GM10266 (cell line): ENCODE results near the gene ZNF200.
"Not testable (repeated sequence)": the region's sequence is repeated elsewhere in the genome, so short reads cannot be mapped to it uniquely, and the experiment has no call there.

Experiments
- DNase-seq: peaks from one replicate; pipeline ENCODE4 v3.0.0; 2012; ENCODE audit errors: extremely low spot score
- TF ChIP-seq, protein P1 (sequence below): IDR thresholded peaks from 2 replicates; pipeline ENCODE4 v1.5.1; 2012; ENCODE audit warnings: mild to moderate bottlenecking, low read depth; ENCODE audit not compliant: control insufficient read depth, insufficient read depth; ENCODE audit errors: missing control alignments

Gene ZNF200

DNA sequence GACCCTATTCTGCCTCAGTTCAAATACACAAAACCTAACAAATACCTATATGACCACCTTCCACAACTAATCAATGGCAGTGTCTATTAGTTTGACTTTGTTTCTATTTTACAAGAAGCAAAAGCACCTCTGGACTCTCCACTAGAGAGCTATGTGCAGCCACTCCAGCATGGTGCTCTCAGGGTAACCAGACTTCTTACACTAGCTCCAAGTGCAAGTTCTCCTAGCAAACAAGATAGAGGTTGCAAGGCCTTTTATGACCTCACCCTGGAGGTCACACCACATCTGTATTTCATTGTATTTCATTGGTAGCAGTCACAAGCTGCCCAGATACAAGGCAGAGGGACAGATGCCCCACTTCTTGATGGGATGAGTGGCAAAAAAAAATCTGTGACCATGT, 40.0 kb upstream of the ZNF200 start:
- TF ChIP-seq, protein P1, sequence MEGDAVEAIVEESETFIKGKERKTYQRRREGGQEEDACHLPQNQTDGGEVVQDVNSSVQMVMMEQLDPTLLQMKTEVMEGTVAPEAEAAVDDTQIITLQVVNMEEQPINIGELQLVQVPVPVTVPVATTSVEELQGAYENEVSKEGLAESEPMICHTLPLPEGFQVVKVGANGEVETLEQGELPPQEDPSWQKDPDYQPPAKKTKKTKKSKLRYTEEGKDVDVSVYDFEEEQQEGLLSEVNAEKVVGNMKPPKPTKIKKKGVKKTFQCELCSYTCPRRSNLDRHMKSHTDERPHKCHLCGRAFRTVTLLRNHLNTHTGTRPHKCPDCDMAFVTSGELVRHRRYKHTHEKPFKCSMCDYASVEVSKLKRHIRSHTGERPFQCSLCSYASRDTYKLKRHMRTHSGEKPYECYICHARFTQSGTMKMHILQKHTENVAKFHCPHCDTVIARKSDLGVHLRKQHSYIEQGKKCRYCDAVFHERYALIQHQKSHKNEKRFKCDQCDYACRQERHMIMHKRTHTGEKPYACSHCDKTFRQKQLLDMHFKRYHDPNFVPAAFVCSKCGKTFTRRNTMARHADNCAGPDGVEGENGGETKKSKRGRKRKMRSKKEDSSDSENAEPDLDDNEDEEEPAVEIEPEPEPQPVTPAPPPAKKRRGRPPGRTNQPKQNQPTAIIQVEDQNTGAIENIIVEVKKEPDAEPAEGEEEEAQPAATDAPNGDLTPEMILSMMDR: no peak
- no peak for DNase-seq

DNA sequence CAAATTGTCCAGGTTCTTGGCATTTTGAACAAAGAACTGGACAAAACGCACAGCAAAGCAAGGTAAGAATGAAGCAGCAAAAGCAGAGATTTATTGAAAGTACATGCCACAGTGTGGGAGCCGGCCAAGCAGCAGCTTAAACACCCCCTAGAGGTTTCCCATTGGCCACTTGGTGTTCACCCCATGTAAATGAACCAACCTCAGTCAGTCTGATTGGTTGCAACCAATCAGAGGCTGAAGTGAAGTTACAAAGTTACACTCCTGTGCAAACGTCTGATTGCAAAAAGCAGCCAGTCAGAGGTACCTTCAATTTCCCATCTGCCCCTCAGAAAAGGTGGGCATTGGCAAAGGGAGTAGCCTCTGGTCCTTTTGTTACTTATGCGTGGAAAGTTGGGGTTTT, 39.5 kb upstream of the ZNF200 start:
- TF ChIP-seq, protein P1: no peak
- no peak for DNase-seq

DNA sequence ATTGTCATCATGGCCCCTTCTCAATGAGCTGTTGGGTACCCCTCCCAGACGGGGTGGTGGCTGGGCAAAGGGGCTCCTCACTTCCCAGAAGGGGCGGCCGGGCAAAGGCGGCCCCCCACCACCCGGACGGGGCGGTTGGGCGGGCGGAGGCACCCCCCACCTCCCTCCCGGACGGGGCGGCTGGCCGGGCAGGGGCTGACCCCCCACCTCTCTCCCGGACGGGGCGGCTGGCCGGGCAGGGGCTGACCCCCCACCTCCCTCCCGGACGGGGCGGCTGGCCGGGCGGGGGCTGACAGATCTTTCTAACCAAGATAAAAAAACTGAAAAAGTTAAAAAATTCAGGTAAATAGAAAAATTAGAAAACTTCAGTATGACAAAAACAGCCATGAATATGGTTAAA, 36.3 kb upstream of the ZNF200 start:
- DNase-seq: not testable (repeated sequence)

DNA sequence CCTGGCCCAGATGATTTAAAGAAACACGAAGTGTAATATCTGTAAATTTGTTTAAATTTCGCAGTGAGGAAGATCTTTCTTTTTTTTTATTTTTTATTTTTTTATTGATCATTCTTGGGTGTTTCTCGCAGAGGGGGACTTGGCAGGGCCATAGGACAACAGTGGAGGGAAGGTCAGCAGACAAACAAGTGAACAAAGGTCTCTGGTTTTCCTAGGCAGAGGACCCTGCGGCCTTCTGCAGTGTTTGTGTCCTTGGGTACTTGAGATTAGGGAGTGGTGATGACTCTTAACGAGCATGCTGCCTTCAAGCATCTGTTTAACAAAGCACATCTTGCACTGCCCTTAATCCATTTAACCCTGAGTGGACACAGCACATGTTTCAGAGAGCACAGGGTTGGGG, 35.8 kb upstream of the ZNF200 start:
- not testable (repeated sequence) for DNase-seq

DNA sequence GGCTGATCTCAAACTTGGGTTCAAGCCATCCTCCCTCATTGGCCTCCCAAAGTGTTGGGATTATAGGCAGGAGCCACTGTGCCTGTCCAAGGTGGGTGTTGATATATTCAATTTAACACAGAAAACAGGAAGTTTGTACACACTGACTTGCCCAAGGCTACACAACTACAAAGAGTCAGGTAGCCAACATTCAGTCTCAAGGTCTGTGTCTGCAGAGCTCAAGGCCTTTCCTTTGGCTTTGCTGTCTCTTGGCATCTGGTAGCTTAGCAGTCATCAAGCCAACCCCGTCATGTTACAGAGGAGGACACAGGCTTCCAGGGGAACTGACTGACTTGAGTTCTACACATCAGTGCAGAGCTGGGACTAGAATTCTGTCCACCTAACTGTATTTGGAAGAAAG, 33.3 kb upstream of the ZNF200 start:
- TF ChIP-seq, protein P1: no peak
- no peak for DNase-seq

DNA sequence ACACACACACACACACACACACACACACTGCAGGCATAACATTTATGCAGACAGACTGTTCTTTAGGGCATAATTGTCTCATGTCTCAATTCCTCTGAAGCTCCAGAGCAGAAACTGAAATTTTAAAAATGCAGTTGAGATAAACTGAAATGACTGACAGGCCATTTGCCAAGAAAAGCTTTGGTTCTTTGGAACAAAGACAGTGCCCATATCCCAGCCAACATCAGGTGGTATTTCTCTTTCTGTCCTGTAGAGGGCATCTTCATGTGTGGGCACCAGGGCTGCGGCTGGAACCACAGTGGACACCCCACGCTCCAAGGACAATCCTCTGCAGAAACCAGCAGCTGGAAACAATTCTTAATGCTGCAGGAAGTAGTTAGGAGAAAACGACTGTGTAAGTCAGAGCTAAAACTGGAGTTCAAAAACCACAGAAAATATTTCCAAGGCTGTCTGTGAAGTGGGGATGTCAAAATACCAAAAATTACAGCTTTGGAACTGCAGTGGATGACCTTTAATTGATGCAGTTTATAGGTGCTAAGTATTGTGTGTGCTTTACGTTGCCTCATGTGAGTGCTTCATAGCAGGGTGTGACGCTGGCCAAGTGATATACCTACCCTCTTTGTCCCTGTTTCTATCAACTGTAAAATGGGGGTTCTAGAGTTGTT, 32.0 kb upstream of the ZNF200 start:
- DNase-seq: no peak

DNA sequence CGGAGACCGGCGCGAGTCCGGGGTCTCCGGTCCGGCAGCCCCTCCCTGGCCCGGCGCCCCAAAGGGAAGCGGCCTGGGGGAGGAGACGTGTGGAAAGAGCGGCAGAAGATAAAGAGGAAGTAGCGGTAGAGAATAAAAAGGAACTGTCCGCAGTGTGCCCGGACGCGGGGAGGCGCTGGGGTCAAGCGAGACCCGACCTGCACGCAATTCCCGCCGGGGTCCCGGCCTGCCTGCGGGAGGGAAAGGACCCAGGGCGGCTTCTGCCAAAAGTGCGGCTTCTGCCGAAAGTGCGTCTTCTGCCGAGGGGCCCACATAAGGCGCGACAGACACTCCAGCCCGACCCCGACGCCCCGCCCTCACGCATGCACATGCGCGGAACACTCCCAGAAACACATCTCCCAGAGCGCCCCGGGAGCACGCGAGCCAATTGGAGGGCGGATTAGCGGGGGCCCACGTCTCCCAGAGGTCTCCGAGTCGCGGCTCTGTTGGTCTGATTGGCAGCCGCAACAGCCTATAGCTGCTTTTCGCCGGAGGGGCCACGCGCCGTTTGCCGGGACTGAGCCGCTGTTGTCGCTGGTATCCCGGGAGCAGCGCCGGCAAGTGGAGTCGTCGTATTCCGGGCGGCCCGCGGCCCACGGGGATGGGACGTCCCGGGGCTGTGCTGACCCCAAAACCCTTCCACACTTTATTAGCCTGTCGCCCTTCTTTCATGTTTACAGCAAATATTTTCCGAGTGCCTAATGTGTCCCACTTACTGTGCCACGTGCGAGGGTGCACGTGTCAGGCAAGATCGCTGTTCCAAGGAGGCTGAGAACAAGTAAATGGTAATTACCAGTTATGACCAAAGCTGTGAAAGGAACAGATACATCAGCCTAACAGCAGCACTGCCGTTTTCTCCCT, 29.4 kb upstream of the ZNF200 start:
- TF ChIP-seq, protein P1: peak; percentile 52
- peak; percentile 98 for DNase-seq

More for the DNA sequence above, 32.0 kb upstream of the ZNF200 start:
- TF ChIP-seq, protein P1: peak; percentile 34

DNA sequence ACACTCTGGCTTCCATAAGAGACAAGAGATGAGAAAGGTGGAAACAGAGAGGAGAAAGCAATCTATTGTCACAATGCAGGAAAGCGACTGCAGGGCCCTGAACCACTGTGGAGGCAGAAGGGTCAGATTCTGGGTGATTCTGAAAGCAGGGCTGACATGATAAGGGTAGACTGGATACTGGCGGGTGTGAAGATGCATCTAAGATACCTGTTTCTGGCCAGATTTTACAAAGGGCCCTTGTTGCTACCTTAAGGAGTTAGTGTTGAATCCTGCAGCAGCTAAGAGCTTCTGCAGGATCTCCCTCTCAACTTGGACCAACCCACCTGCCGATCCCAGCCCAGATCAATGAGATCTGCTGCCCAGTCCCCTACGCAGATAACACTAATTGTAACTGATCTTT, 27.6 kb upstream of the ZNF200 start:
- TF ChIP-seq, protein P1: no peak
- no peak for DNase-seq
